ENCODE data around the gene KLHDC10. TPM values are rescaled to one million over a fixed set of nuclear protein-coding genes. Genes with fewer than 3 reads are reported as not detected.
"Not testable (repeated sequence)": the region's sequence is repeated elsewhere in the genome, so short reads cannot be mapped to it uniquely, and the experiment has no call there.

Gene KLHDC10
- total and polyA plus RNA-seq, 2 of the 13 experiments (the other 11 are each of a cell fraction or from before 2014, with no cell fraction given) = 11.9 to 21.6 TPM

- no peaks in the 10 kb centered on the region for H3K9me3 ChIP-seq (ENCODE audit: low read length)
- no peak overlapping the region for H3K27ac ChIP-seq (ENCODE audit: extremely low read length, insufficient read depth, low read length)
- no peak overlapping the region for H3K9ac ChIP-seq (ENCODE audit: insufficient read depth, low read depth, low read length)
- H3K4me2 ChIP-seq (ENCODE audit: low read depth, low read length) = no peak overlapping the region
- no peak overlapping the region for H3K4me3 ChIP-seq (replicated peaks in 1 of 3; ENCODE audit: insufficient read depth in 1 of 3, low read depth in 2 of 3, low read length in 3 of 3)
- H3K27me3 ChIP-seq (ENCODE audit: control insufficient read depth in 1 of 2, insufficient read depth in 2 of 2, low read length in 2 of 2) = no peaks in the 10 kb centered on the region; a peak in 1 of 5 replicates
- BruUV-seq (replicated peaks) = no TSS peak
- FAIRE-seq (no peak), ATAC-seq (no peak), DNase-seq (ENCODE audit: low spot score) (no peak)
- H2AFZ ChIP-seq (ENCODE audit: low read length) = no peak overlapping the region
- in situ Hi-C loops (cut with HindIII; ENCODE audit: extremely low pct_ligation_motif_present, low pct_unique_long_range_greater_than_20kb) (no loop called here), intact Hi-C loops (cut with micrococcal nuclease; ENCODE audit: unreplicated experiment) (no loop called here)
- WGBS (ENCODE audit: low lambda C conversion rate) = 93% methylated on average over 4 of the region's 4 CpGs
- CTCF ChIA-PET (ENCODE audit: low intra/inter-chr PET ratio, low total read pairs) = no interaction called here
- POLR2A ChIA-PET = no interaction called here
- TF ChIP-seq ELF3 (CRISPR knock-in tag; IDR thresholded peaks at IDR 0.05) (no peak), HOXA5 (CRISPR knock-in tag; IDR thresholded peaks at IDR 0.05) (no peak)
- H3K4me1 ChIP-seq (ENCODE audit: insufficient read depth, low read length) = peaks cover 14% of the 10 kb centered on the region
- no peaks in the 10 kb centered on the region for H4K20me1 ChIP-seq (ENCODE audit: insufficient read depth, low read length)
- H3K36me3 ChIP-seq (replicated peaks in 1 of 2; ENCODE audit: control insufficient read depth in 1 of 2, insufficient read depth in 2 of 2, low read length in 2 of 2) = peaks cover 2 to 20% of the 10 kb centered on the region in 2 experiments; a peak in 4 of 5 replicates
- H3K79me2 ChIP-seq (ENCODE audit: insufficient read depth, low read length) = peaks cover 18% of the 10 kb centered on the region
Observed at GRCh38 chr7:130048906-130049305, 21.4 kb upstream of the KLHDC10 start.

GRCh38 chr7:130052250-130052649 lies 18.1 kb upstream of the KLHDC10 start:
- H3K9ac ChIP-seq (ENCODE audit: insufficient read depth, low read depth, low read length); intact Hi-C loops (cut with micrococcal nuclease; ENCODE audit: unreplicated experiment); BruUV-seq (replicated peaks); H3K27me3 ChIP-seq (ENCODE audit: control insufficient read depth in 1 of 2, insufficient read depth in 2 of 2, low read length in 2 of 2); H4K20me1 ChIP-seq (ENCODE audit: insufficient read depth, low read length); H3K9me3 ChIP-seq (ENCODE audit: low read length); H2AFZ ChIP-seq (ENCODE audit: low read length); FAIRE-seq; DNase-seq (ENCODE audit: low spot score); in situ Hi-C loops (cut with HindIII; ENCODE audit: extremely low pct_ligation_motif_present, low pct_unique_long_range_greater_than_20kb); H3K27ac ChIP-seq (ENCODE audit: extremely low read length, insufficient read depth, low read length); ATAC-seq; H3K36me3 ChIP-seq (replicated peaks in 1 of 2; ENCODE audit: control insufficient read depth in 1 of 2, insufficient read depth in 2 of 2, low read length in 2 of 2); H3K4me3 ChIP-seq (replicated peaks in 1 of 3; ENCODE audit: insufficient read depth in 1 of 3, low read depth in 2 of 3, low read length in 3 of 3); H3K4me2 ChIP-seq (ENCODE audit: low read depth, low read length); CTCF ChIA-PET (ENCODE audit: low intra/inter-chr PET ratio, low total read pairs): not testable (repeated sequence)
- H3K79me2 ChIP-seq (ENCODE audit: insufficient read depth, low read length) = peaks cover 18% of the 10 kb centered on the region
- peaks cover 14% of the 10 kb centered on the region for H3K4me1 ChIP-seq (ENCODE audit: insufficient read depth, low read length)
- POLR2A ChIA-PET = interaction anchor here (1.4 kb wide), 1 partner anchor 18 kb away, joined by 10 read pairs; the partner anchor contains the start of gene KLHDC10
- WGBS (ENCODE audit: low lambda C conversion rate) = 81% methylated on average over 15 of the region's 15 CpGs

GRCh38 chr7:130055198-130055597 lies 15.1 kb upstream of the KLHDC10 start:
- DNase-seq (ENCODE audit: low spot score); intact Hi-C loops (cut with micrococcal nuclease; ENCODE audit: unreplicated experiment); H3K79me2 ChIP-seq (ENCODE audit: insufficient read depth, low read length); BruUV-seq (replicated peaks); H3K4me2 ChIP-seq (ENCODE audit: low read depth, low read length); CTCF ChIA-PET (ENCODE audit: low intra/inter-chr PET ratio, low total read pairs); H3K9ac ChIP-seq (ENCODE audit: insufficient read depth, low read depth, low read length); FAIRE-seq; H3K4me3 ChIP-seq (replicated peaks in 1 of 3; ENCODE audit: insufficient read depth in 1 of 3, low read depth in 2 of 3, low read length in 3 of 3); H3K9me3 ChIP-seq (ENCODE audit: low read length); H3K27me3 ChIP-seq (ENCODE audit: control insufficient read depth in 1 of 2, insufficient read depth in 2 of 2, low read length in 2 of 2); H2AFZ ChIP-seq (ENCODE audit: low read length); ATAC-seq; H3K27ac ChIP-seq (ENCODE audit: extremely low read length, insufficient read depth, low read length); H4K20me1 ChIP-seq (ENCODE audit: insufficient read depth, low read length); H3K36me3 ChIP-seq (replicated peaks in 1 of 2; ENCODE audit: control insufficient read depth in 1 of 2, insufficient read depth in 2 of 2, low read length in 2 of 2); in situ Hi-C loops (cut with HindIII; ENCODE audit: extremely low pct_ligation_motif_present, low pct_unique_long_range_greater_than_20kb): not testable (repeated sequence)
- POLR2A ChIA-PET = interaction anchor here (0.6 kb wide), 1 partner anchor 440 kb away, joined by 3 read pairs; no protein-coding TSS in a partner anchor
- 68% methylated on average over 8 of the region's 8 CpGs for WGBS (ENCODE audit: low lambda C conversion rate)
- H3K4me1 ChIP-seq (ENCODE audit: insufficient read depth, low read length) = peaks cover 14% of the 10 kb centered on the region
